ENCODE measurements around the gene ARHGEF25. TPM values are rescaled to one million over a fixed set of nuclear protein-coding genes. Genes with fewer than 3 reads are reported as not detected.

Gene ARHGEF25
- total RNA-seq, 6 donors from 2014 or later: 6.6 to 78.6 (median 8.2) TPM

DNA sequence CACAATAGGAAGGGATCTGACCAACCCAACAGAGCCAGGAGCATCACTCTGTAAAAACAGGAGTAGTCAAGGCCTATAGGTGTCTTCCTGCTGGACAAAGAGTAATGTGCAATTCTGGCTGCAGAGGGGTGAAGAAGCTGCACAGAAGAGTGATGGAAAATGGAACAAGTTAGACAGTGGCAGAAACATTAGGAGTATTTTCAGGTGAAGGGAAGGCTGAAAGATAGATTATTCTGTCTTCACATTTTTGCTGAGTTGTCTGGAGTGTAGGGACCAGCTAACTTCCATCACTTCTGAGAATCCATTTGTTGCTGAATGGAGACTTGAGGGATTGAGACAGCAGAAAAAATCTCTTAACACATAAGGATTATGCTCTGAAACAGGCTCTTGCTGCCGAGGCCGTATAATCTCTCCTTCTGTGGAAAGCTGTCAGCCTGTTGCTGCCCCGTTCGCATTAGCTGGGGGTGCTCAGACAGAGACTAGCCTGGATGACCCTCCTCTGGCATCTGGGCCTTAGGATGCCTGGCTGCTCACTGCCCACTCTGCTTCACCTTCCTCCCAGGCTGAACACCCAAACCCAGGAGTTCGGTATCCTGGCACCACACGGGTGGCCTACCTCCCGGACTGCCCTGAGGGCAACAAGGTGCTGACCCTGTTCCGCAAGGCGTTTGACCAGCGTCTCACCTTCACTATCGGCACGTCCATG is 3.1 kb upstream of the ARHGEF25 start:
- ATAC-seq (ENCODE audit: low FRiP score in 2 of 2): no peak
- Histone ChIP-seq H3K4me3 (no peak overlapping the region), H3K27ac (no peak overlapping the region), H3K36me3 (no peaks in the 10 kb centered on the region), H3K4me1 (peaks cover 22 to 50% (median 37%) of the 10 kb centered on the region in 4 donors), H3K9me3 (no peaks in the 10 kb centered on the region), H3K27me3 (peaks cover 0 to 13% (median 8%) of the 10 kb centered on the region in 4 donors)
- DNase-seq: no peak
- TF ChIP-seq POLR2AphosphoS5 (IDR thresholded peaks at IDR 0.05): no peak
- TF ChIP-seq, protein P1, sequence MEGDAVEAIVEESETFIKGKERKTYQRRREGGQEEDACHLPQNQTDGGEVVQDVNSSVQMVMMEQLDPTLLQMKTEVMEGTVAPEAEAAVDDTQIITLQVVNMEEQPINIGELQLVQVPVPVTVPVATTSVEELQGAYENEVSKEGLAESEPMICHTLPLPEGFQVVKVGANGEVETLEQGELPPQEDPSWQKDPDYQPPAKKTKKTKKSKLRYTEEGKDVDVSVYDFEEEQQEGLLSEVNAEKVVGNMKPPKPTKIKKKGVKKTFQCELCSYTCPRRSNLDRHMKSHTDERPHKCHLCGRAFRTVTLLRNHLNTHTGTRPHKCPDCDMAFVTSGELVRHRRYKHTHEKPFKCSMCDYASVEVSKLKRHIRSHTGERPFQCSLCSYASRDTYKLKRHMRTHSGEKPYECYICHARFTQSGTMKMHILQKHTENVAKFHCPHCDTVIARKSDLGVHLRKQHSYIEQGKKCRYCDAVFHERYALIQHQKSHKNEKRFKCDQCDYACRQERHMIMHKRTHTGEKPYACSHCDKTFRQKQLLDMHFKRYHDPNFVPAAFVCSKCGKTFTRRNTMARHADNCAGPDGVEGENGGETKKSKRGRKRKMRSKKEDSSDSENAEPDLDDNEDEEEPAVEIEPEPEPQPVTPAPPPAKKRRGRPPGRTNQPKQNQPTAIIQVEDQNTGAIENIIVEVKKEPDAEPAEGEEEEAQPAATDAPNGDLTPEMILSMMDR (IDR thresholded peaks at IDR 0.05): no peak
- 89 to 90% methylated on average over 12 of the region's 12 CpGs for WGBS, 2 donors

- H3K4me3 ChIP-seq: no peak overlapping the region
- peaks cover 14 to 40% (median 33%) of the 10 kb centered on the region in 4 donors for H3K4me1 ChIP-seq
- DNase-seq (no peak), ATAC-seq (ENCODE audit: low FRiP score in 2 of 2) (no peak)
- peaks cover 0 to 13% (median 8%) of the 10 kb centered on the region in 4 donors for H3K27me3 ChIP-seq
- WGBS, 2 donors: 77 to 79% methylated on average over 19 of the region's 19 CpGs
- no peaks in the 10 kb centered on the region for H3K36me3 ChIP-seq
- peak overlapping the region in 3 of 4 donors; percentile 74 to 77 (median 75) for H3K27ac ChIP-seq
- no peaks in the 10 kb centered on the region for H3K9me3 ChIP-seq
- no peak for TF ChIP-seq POLR2AphosphoS5 (IDR thresholded peaks at IDR 0.05)
- no peak for TF ChIP-seq EP300 (IDR thresholded peaks at IDR 0.05)
- TF ChIP-seq, protein P1 (IDR thresholded peaks at IDR 0.05): no peak
- no peak for TF ChIP-seq POLR2A (IDR thresholded peaks at IDR 0.05)
Observed at GRCh38 chr12:57609101-57609780, 2.0 kb upstream of the ARHGEF25 start.

- Histone ChIP-seq H3K4me1 (peaks cover 11 to 33% (median 31%) of the 10 kb centered on the region in 4 donors), H3K27me3 (peaks cover 0 to 11% (median 4%) of the 10 kb centered on the region in 4 donors), H3K9me3 (no peaks in the 10 kb centered on the region), H3K36me3 (no peaks in the 10 kb centered on the region), H3K27ac (peak overlapping the region; percentile 30 to 77 (median 74)), H3K4me3 (peak overlapping the region in 3 of 4 donors; percentile 46 to 76 (median 57))
- WGBS, 2 donors: 44 to 57% methylated on average over 27 to 28 of the region's 34 CpGs
- ATAC-seq (ENCODE audit: low FRiP score in 2 of 2) (peak in 1 of 2 donors; percentile 11), DNase-seq (peak in 1 of 2 donors; percentile 85)
- no peak for TF ChIP-seq POLR2AphosphoS5 (IDR thresholded peaks at IDR 0.05)
- TF ChIP-seq POLR2A (IDR thresholded peaks at IDR 0.05): no peak
- TF ChIP-seq, protein P1 (IDR thresholded peaks at IDR 0.05): no peak
- TF ChIP-seq EP300 (IDR thresholded peaks at IDR 0.05): no peak
Observed at GRCh38 chr12:57609781-57610553, 1.3 kb upstream of the ARHGEF25 start.

- H3K4me1 ChIP-seq: peaks cover 11 to 30% (median 25%) of the 10 kb centered on the region in 4 donors
- H3K27me3 ChIP-seq: peaks cover 0 to 11% (median 3%) of the 10 kb centered on the region in 4 donors
- no peaks in the 10 kb centered on the region for H3K36me3 ChIP-seq
- DNase-seq: peak in 1 of 2 donors; percentile 90
- TF ChIP-seq POLR2AphosphoS5 (IDR thresholded peaks at IDR 0.05) (no peak), POLR2A (IDR thresholded peaks at IDR 0.05) (no peak), EP300 (IDR thresholded peaks at IDR 0.05) (no peak)
- TF ChIP-seq, protein P1 (IDR thresholded peaks at IDR 0.05): no peak
- H3K4me3 ChIP-seq: peak overlapping the region; percentile 46 to 76 (median 56)
- H3K9me3 ChIP-seq: no peaks in the 10 kb centered on the region
- H3K27ac ChIP-seq: peak overlapping the region; percentile 30 to 77 (median 74)
- ATAC-seq (ENCODE audit: low FRiP score in 2 of 2): peak in 1 of 2 donors; percentile 30
- 8 to 19% methylated on average over 18 to 29 of the region's 29 CpGs for WGBS, 2 donors
Observed at GRCh38 chr12:57610554-57611107, 604 bp upstream of the ARHGEF25 start.

Measured in upper lobe of left lung (tissue), 6 donors.